Esophagus squamous epithelium (tissue), 5 donors: ENCODE measurements around the gene C5orf24. TPM values are rescaled to one million over a fixed set of nuclear protein-coding genes. Genes with fewer than 3 reads are reported as not detected.
A peak's percentile ranks its signal among the peaks of the same experiment; 100 is the strongest.

Experiments used
- DNase-seq: peaks from one replicate; lab custom pipeline; 2025; lab: John Stamatoyannopoulos, UW
- H3K27ac ChIP-seq, 4 donors: fragments of 200-600 bp; sonication (generic); one replicate each; pipeline ENCODE4 v1.5.1; 2016 to 2019; ENCODE audit warnings: mild to moderate bottlenecking in 1 of 4
- H3K27me3 ChIP-seq, 4 donors: fragments of 200-600 bp; sonication (generic); 1 replicate in 3 of 4; 2 replicates in 1 of 4; pipeline versions ENCODE4 v1.5.1 to v1.6.0; 2017 to 2021; ENCODE audit warnings: antibody characterized with exemption in 1 of 4
- H3K36me3 ChIP-seq, 3 donors: fragments of 200-600 bp; sonication (generic); one replicate each; pipeline ENCODE4 v1.5.1; 2016 to 2019
- H3K4me1 ChIP-seq, 3 donors: fragments of 200-600 bp; sonication (generic); one replicate each; pipeline ENCODE4 v1.5.1; 2017 to 2019
- H3K4me3 ChIP-seq, 4 donors: fragments of 200-600 bp; sonication (generic); 1 replicate in 3 of 4; 2 replicates in 1 of 4; pipeline ENCODE4 v1.5.1; 2016 to 2019; ENCODE audit warnings: mild to moderate bottlenecking in 2 of 4, moderate library complexity in 1 of 4
- H3K9me3 ChIP-seq, 3 donors: fragments of 200-600 bp; sonication (generic); one replicate each; pipeline ENCODE4 v1.5.1; 2016 to 2019
- POLR2A ChIP-seq, 4 donors: fragments of 450-650 bp; IDR thresholded peaks; one replicate each; pipeline ENCODE4 v1.6.1; 2017; ENCODE audit warnings: antibody characterized with exemption in 4 of 4, mild to moderate bottlenecking in 4 of 4, moderate library complexity in 3 of 4
- WGBS, 2 donors: methylation state at CpG; one replicate each; pipeline ENCODE4 v1.1.5; 2018; 5-methylcytosine and 5-hydroxymethylcytosine counted together
- intact Hi-C: fragments of 100-400 bp; cut with DNase I; formaldehyde crosslinking; loops from one replicate; pipeline ENCODE4 v1.15.0; 2022
- total RNA-seq, 4 donors: library from RNA; depleted of rRNA; stranded (reverse); fragments of >200 nt; gene quantifications; one replicate each; pipeline ENCODE4 v1.1.0, GENCODE V29; 2016
- TF ChIP-seq, protein P1 (sequence below), 6 experiments: fragments of 450-650 bp in 4 of 6; fragments of 200-600 bp in 2 of 6; sonication (generic) in 2 of 6; IDR thresholded peaks; one replicate each; pipeline ENCODE4 v1.5.1; 2016 to 2019; ENCODE audit warnings: antibody characterized with exemption in 6 of 6, mild to moderate bottlenecking in 4 of 6, moderate library complexity in 4 of 6
- donor health status: DM: yes; HTN: yes; CAD: no.

The C5orf24 gene
- total RNA-seq, 4 donors from 2014 or later, result 17.9 to 36.2 (median 24.7) TPM

DNA sequence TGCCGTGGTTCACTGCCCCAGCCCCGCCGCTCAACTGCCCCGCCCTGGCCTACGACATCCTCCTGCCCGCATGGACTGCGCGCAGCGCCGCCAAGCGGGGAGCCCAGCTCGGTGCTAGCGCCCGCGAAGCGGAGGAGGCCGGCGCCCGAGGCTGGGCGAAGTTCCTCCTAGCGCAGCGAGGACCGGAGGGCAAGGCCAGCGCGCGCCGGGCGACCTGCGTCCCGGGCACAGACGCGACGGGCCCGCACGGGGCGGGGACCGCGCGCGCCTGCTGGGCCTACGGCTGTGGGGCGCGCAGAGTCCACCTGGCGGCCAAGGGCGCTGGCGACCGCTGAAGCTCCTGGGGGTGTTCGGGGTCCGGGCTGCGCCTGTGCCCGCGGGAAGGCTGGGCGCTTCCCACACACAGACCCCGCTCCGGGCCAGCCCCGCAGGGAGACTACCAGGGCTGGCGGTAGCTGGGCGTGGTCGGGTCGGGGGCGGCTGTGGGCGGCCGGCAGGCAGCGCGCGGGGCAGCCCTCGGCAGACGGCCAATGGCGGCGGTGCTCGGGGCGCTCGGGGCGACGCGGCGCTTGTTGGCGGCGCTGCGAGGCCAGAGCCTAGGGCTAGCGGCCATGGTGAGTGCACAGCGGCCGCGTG, 59.0 kb downstream of the C5orf24 start, which contains the start of gene PCBD2:
Gene PCBD2, plus strand, starts transcription at position 522 of the 636 bp plus-strand sequence. Its CDS starts 9 bp downstream, at position 531.
- Histone ChIP-seq H3K27ac (peak within 1 kb of the TSS; percentile 96 to 100 (median 98)), H3K4me3 (peak within 1 kb of the TSS; percentile 81 to 98 (median 86)), H3K27me3 (no peaks in the 10 kb centered on the region), H3K4me1 (peaks cover 6 to 28% (median 6%) of the 10 kb centered on the region in 3 donors), H3K9me3 (no peaks in the 10 kb centered on the region), H3K36me3 (peaks cover 0 to 33% (median 0%) of the 10 kb centered on the region in 3 donors)
- TF ChIP-seq POLR2A (IDR thresholded peaks at IDR 0.05), result peak in 2 of 4 donors; percentile 39 to 68
- TF ChIP-seq, protein P1, sequence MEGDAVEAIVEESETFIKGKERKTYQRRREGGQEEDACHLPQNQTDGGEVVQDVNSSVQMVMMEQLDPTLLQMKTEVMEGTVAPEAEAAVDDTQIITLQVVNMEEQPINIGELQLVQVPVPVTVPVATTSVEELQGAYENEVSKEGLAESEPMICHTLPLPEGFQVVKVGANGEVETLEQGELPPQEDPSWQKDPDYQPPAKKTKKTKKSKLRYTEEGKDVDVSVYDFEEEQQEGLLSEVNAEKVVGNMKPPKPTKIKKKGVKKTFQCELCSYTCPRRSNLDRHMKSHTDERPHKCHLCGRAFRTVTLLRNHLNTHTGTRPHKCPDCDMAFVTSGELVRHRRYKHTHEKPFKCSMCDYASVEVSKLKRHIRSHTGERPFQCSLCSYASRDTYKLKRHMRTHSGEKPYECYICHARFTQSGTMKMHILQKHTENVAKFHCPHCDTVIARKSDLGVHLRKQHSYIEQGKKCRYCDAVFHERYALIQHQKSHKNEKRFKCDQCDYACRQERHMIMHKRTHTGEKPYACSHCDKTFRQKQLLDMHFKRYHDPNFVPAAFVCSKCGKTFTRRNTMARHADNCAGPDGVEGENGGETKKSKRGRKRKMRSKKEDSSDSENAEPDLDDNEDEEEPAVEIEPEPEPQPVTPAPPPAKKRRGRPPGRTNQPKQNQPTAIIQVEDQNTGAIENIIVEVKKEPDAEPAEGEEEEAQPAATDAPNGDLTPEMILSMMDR (IDR thresholded peaks at IDR 0.05), result peak; percentile 77 to 99 (median 94)
- DNase-seq, result peak; percentile 53
- WGBS, 2 donors, result 0% methylated on average over 16 of the region's 84 CpGs; no CpG with 5 or more reads in 1 of the 2 donors
- intact Hi-C loops, result no loop called here

DNA sequence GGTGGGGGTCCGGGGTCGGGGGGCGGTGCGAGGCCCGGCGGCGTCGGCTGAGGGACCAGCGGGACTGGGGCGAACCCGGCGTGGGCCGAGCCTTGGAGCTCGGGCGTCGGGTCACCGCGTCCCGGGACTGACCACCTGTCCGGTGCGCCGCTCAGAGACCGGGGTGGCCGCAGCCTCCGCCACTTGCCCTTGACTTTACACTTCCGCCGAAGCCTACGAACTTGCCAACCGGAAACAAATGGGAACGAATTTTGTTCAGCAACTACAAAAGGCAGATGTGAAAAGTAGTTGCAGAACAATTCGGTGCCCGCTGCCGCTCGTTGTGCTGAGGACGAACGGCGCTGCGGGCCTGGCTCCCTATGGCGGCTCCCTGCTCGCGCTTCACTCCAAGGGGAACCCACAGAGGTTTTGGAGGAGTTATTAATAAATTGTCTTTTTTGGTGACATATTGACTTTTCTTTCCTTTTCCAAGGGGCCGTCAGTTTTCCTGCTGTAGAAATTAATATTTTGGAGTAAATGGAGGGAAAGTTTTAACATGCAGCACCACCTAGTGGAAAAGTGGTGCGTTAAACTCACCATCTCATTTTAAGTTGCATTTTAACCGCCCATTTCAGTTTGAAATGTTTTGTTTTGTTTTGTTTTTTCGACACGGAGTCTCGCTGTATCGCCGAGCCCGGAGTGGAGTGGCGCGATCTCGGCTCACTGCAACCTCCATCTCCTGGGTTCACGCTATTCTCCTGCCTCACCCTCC, 59.7 kb downstream of the C5orf24 start:
- no peak for TF ChIP-seq POLR2A (IDR thresholded peaks at IDR 0.05)
- TF ChIP-seq, protein P1 (IDR thresholded peaks at IDR 0.05), result peak; percentile 64 to 84 (median 75)
- intact Hi-C loops, result no loop called here
- H3K27ac ChIP-seq, result peak overlapping the region; percentile 96 to 100 (median 98)
- H3K4me3 ChIP-seq, result peak overlapping the region; percentile 81 to 98 (median 86)
- H3K9me3 ChIP-seq, result no peaks in the 10 kb centered on the region
- peaks cover 0 to 33% (median 0%) of the 10 kb centered on the region in 3 donors for H3K36me3 ChIP-seq
- no peaks in the 10 kb centered on the region for H3K27me3 ChIP-seq
- H3K4me1 ChIP-seq, result peaks cover 6 to 28% (median 6%) of the 10 kb centered on the region in 3 donors
- DNase-seq, result no peak
- 0% methylated on average over 26 to 27 of the region's 54 CpGs for WGBS, 2 donors

DNA sequence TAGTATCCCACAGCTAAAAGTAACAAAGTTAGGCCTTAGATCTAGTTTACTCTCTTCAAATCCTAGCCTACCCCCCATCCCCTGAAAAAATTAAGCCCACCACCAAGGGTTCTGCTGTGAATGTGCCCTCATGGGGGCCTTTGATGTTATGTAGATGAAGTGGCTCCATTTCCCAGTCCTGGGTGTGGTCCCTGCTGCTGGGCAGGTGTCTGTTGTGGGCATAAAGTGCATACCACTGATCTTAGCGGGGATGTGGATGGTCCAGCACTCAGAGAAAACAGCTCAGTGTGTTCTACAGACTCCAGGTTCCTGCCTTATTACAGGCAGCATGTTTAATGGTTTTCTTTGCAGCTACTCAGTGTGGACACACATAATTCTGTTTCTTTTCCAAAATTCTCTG, 61.0 kb downstream of the C5orf24 start:
- TF ChIP-seq POLR2A (IDR thresholded peaks at IDR 0.05), result no peak
- TF ChIP-seq, protein P1 (IDR thresholded peaks at IDR 0.05), result no peak
- Histone ChIP-seq H3K9me3 (no peaks in the 10 kb centered on the region), H3K4me3 (no peak overlapping the region), H3K36me3 (peaks cover 0 to 33% (median 5%) of the 10 kb centered on the region in 3 donors), H3K27me3 (no peaks in the 10 kb centered on the region), H3K4me1 (peaks cover 6 to 40% (median 6%) of the 10 kb centered on the region in 3 donors), H3K27ac (peak overlapping the region; percentile 19 to 100 (median 98))
- WGBS, 2 donors, result 92 to 100% methylated on average over 1 of the region's 1 CpG
- intact Hi-C loops, result no loop called here
- no peak for DNase-seq

Other genes starting within 250 kb of the C5orf24 start
- 10 to 100 TPM; 28.6 to 63.2 (median 34.4) TPM for gene SAR1B, start 213.1 kb upstream of the C5orf24 start, total RNA-seq
- gene SEC24A, start 197.2 kb upstream of the C5orf24 start, total RNA-seq, result 10 to 100 TPM; 15.3 to 30.9 (median 19.6) TPM
- 10 to 100 TPM in 3 of 4 donors, 1 to 10 TPM in 1; 9.4 to 31.7 (median 18.0) TPM for gene CAMLG, start 107.4 kb upstream of the C5orf24 start, total RNA-seq
- 10 to 100 TPM; 19.6 to 39.9 (median 30.6) TPM for gene DDX46, start 87.2 kb upstream of the C5orf24 start, total RNA-seq
- gene TXNDC15, start 28.4 kb downstream of the C5orf24 start, total RNA-seq, result 10 to 100 TPM; 20.2 to 43.9 (median 35.2) TPM
- gene PCBD2, start 59.2 kb downstream of the C5orf24 start, total RNA-seq, result 10 to 100 TPM in 1 of 4 donors, 1 to 10 TPM in 3; 8.0 to 12.8 (median 8.8) TPM
- under 1 TPM in 2 of 4 donors, not detected in 2; 0.23 to 0.76 TPM for gene CATSPER3, start 121.9 kb downstream of the C5orf24 start, total RNA-seq
- gene PITX1, start 188.3 kb downstream of the C5orf24 start, total RNA-seq, result 1,000 to 10,000 TPM in 1 of 4 donors, 100 to 1,000 TPM in 3; 571 to 1,232 (median 680) TPM